ENCODE results near the gene RTN4R. TPM values are rescaled to one million over a fixed set of nuclear protein-coding genes. Genes with fewer than 3 reads are reported as not detected.
A peak's percentile ranks its signal among the peaks of the same experiment; 100 is the strongest.

RTN4R gene
- total RNA-seq, 2 experiments from 2014 or later = 2.6 to 3.1 TPM

DNA sequence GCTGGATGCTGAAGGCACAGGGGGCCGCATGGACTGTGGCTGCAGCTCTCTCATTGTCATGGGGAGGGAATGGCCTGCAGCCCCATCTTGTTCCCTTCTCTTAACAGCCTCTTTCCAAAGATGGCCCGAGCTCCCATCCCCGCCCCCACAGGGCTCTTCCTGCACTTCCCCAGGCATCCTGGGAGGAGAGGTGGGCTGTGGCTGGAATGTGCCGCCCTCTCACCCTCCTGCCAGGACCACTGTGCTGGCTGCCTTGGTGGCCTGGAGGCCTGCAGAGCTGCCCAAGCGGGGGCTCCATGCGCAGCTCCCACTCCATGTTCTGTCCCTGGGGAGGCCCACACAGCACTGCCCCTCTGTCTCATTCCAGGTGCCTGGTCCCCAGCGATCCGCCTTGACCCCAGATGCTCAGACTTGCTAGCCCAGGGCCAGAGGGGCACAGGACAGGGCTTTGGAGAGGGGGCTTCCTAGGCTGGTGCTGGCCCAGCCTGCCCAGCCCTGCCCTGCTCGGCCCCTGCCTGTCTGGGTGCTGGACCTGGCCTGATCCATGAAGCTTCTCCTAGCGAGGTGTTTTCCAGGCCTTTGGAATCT is 56.6 kb downstream of the RTN4R start:
- no peak overlapping the region for H3K27ac Mint-ChIP-seq
- no peak for DNase-seq
- H3K27me3 Mint-ChIP-seq = no peaks in the 10 kb centered on the region
- H3K36me3 Mint-ChIP-seq = no peaks in the 10 kb centered on the region
- H3K4me3 Mint-ChIP-seq = no peak overlapping the region
- H3K4me1 Mint-ChIP-seq (ENCODE audit: low read depth) = peaks cover 19% of the 10 kb centered on the region
- no peaks in the 10 kb centered on the region for H3K9me3 Mint-ChIP-seq
- intact Hi-C loops (cut with micrococcal nuclease) = no loop called here
- POLR2A ChIA-PET = no interaction called here
- CTCF ChIA-PET = no interaction called here

DNA sequence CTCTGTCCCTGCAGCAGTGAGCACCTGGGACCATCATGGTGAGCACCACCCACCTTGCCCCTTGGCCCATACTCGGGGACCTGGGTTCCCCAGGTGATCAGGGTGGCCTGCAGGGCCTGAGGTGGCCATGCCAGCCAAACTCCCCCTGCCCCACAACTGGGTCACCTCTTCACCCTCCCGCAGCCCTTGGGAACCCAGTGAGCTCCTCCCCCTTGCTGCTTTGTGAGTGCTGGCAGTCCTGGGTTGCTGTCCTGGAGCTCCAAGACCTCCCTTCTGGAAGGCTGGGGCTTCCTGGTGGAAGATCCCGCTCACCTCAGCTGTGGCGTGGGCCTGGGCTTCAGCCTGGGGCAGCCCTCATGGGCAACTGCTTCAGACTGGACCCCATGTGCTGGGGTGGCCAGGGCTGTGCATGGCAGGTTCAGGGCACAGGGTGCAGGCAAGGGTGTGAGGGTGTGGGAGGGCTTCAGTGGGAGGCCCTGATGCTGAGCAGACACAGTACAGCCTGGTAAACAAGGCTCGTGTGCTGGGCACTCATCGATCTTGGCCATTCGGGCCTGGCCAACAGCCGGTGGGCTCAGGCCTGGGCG is 57.6 kb downstream of the RTN4R start:
- Mint-ChIP-seq H3K4me1 (ENCODE audit: low read depth) (peaks cover 27% of the 10 kb centered on the region), H3K27me3 (no peaks in the 10 kb centered on the region), H3K4me3 (no peak overlapping the region), H3K9me3 (no peaks in the 10 kb centered on the region), H3K27ac (no peak overlapping the region), H3K36me3 (no peaks in the 10 kb centered on the region)
- CTCF ChIA-PET = no interaction called here
- POLR2A ChIA-PET = no interaction called here
- intact Hi-C loops (cut with micrococcal nuclease) = no loop called here
- no peak for DNase-seq

DNA sequence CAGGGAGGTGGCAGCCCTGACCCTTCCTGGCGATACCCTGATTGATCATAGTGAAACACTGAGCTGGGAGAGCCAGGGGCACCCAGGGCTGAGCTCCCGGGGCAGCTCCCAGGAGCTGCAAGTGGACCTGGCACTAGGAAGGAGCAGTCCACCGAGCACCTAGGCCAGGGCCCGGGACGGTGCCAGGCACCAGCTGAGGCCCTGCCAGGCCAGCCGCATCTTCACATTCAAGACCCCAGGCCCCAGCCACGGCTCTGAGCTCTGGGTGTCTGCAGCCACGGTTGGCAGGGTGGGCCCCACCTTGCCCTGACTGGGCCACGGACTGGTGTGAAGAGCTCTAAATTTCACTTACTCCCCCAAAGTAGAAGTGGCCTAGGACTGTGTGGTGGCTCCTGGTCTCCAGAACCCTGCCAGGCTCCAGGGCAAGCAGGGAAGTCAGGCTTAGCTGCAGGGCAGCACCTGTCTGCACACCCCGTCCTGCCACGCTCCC is 58.3 kb downstream of the RTN4R start:
- Mint-ChIP-seq H3K27me3 (no peaks in the 10 kb centered on the region), H3K4me1 (ENCODE audit: low read depth) (peaks cover 28% of the 10 kb centered on the region), H3K27ac (no peak overlapping the region), H3K4me3 (no peak overlapping the region), H3K36me3 (no peaks in the 10 kb centered on the region), H3K9me3 (no peaks in the 10 kb centered on the region)
- intact Hi-C loops (cut with micrococcal nuclease) = loop anchor here (10.0 kb wide), 1 partner anchor 55 kb away; the partner anchor contains the start of gene RTN4R
- no peak for DNase-seq
- CTCF ChIA-PET = no interaction called here
- POLR2A ChIA-PET = no interaction called here

DNA sequence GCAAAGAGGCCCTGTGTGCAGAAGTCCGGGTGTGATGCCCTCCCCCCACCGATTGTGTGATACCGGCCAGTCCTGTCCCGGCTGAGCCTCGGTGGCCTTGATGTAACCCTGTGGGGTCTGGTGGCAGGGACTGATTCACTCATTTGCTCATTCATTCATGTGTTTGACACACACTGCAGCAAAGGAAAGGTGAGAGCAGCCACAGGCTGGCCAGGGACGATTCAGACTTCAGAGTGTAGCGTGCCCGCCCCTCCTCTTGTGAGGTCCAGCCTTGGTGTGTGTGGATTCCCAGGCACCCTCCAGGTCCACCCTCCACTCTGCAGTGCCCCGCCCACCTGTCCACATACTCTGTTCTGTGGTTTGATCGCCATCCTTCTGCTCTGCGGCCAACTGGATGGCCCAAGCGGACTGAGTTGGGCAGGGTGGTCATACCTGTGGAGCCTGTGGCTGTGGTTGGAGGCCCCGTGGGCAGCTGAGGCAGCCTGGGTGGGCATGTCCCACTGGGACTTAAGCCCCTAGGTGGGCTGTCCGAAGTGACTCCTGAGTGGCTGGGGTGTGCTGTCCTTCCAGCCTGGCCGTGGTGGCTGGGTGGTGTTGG is 59.3 kb downstream of the RTN4R start:
- Mint-ChIP-seq H3K36me3 (no peaks in the 10 kb centered on the region), H3K27ac (no peak overlapping the region), H3K27me3 (no peaks in the 10 kb centered on the region), H3K9me3 (no peaks in the 10 kb centered on the region), H3K4me1 (ENCODE audit: low read depth) (peaks cover 28% of the 10 kb centered on the region), H3K4me3 (no peak overlapping the region)
- no peak for DNase-seq
- POLR2A ChIA-PET = no interaction called here
- intact Hi-C loops (cut with micrococcal nuclease) = loop anchor here (10.0 kb wide), 1 partner anchor 56 kb away; the partner anchor contains the start of gene RTN4R
- CTCF ChIA-PET = no interaction called here

DNA sequence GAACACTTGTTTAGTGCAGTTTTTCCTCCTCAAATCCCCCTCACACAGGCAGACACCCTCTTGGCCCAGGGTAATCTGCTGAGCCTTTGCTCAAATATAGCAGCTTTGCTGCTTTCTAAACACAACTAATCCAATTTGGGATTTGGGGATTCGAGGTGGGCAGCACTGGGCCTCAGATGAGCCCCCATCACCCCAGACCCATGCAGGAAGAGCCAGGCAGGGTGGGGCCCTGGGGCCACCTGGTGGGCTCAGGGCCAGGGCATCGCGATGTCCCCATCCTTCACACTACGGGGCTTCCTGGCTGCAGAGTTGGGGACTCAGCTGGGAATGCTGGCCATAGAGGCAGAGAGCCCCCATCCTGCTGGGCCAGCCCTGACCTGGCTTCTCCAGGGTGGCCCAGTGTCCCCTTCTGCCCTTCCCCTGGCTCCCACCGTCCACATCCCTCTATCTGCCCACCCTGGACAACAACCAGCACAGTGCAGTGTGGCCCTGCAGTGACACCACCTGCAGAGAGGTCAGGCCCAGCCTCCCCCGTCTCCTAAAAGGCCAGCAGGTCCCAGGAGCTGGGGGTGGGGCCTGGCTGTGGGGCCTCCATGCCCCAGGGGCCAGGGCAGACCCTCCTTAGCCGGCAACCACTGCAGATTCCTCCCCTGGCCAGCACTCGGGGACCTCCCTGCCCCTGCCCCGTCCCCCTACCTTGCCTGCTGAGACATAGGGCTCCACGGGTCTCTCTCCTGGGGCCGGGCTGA is 60.7 kb downstream of the RTN4R start:
- no peaks in the 10 kb centered on the region for H3K9me3 Mint-ChIP-seq
- peaks cover 26% of the 10 kb centered on the region for H3K4me1 Mint-ChIP-seq (ENCODE audit: low read depth)
- no peaks in the 10 kb centered on the region for H3K36me3 Mint-ChIP-seq
- H3K27ac Mint-ChIP-seq = peak overlapping the region; percentile 46
- no peaks in the 10 kb centered on the region for H3K27me3 Mint-ChIP-seq
- H3K4me3 Mint-ChIP-seq = peak overlapping the region; percentile 89
- DNase-seq = no peak
- intact Hi-C loops (cut with micrococcal nuclease) = loop anchor here (10.0 kb wide), 1 partner anchor 57 kb away; the partner anchor contains the start of gene RTN4R
- ChIA-PET POLR2A (no interaction called here), CTCF (no interaction called here)

DNA sequence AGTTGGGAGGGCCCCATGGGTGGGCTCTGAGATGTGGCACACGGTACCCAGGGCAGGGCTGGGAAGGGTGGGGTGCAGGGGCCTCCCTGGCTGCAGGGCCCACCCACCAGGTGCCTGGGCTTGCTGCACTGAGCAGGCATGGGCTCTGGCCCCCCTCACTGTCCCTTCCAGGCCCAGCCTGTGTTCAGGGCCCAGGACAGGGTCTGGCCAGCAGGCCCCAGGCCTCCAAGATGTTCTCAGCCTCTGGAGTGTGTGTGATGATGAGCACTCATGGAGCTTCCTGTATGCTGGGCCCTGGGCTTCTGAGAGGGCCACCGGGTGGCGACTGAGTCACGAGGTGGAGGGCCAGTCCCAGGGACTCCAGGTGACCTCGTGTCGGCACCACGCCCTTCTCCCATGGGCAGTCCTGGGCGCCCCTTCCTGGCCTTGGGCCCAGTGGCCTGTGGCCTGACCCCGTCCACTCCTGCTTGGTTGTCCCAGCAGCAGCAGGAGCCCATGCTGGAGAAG is 61.4 kb downstream of the RTN4R start:
- DNase-seq = peak; percentile 45
- Mint-ChIP-seq H3K36me3 (no peaks in the 10 kb centered on the region), H3K27ac (peak overlapping the region; percentile 81), H3K9me3 (no peaks in the 10 kb centered on the region), H3K27me3 (no peaks in the 10 kb centered on the region), H3K4me3 (peak overlapping the region; percentile 89), H3K4me1 (ENCODE audit: low read depth) (peaks cover 25% of the 10 kb centered on the region)
- intact Hi-C loops (cut with micrococcal nuclease) = loop anchor here (10.0 kb wide), 1 partner anchor 58 kb away; the partner anchor contains the start of gene RTN4R
- ChIA-PET POLR2A (no interaction called here), CTCF (no interaction called here)

DNA sequence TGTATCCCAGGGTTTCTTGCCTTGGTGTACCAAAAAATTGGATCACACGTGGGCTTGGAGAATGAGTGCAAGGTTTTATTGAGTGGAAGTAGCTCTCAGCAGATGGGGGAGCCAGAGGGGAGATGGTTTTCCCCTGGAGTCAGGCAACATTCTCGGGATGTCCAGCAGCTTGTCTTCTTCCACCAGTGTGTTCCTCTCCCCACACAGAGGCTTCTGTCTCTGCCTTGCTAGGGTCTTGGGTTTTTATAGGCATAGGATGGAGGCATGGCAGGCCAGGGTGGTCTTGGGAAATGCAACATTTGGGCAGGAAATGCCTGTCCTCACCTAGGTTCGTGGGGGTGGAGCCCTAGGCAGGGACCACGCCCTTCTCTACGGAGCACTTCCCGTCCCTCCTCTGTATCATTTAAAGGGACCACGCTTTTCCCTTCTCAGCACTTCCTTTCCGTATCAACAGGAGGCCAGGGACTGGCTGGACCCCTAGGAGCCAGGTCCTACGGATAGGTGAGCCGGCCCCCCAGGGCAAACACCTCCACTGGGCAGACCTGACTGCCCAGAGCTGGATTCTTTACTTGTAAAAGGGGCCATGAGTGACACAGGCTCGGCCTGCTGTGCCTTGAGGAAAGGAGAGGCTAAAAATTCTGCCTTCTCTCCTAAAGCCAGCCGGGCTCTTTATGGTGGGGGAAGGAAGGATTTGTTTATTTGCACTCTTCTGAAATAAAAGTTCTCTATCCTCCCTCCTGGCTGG is 62.0 kb downstream of the RTN4R start:
- CTCF ChIA-PET = no interaction called here
- POLR2A ChIA-PET = no interaction called here
- Mint-ChIP-seq H3K27ac (peak overlapping the region; percentile 81), H3K4me3 (peak overlapping the region; percentile 89), H3K9me3 (no peaks in the 10 kb centered on the region), H3K36me3 (no peaks in the 10 kb centered on the region), H3K27me3 (no peaks in the 10 kb centered on the region), H3K4me1 (ENCODE audit: low read depth) (peaks cover 25% of the 10 kb centered on the region)
- DNase-seq = peak; percentile 80
- intact Hi-C loops (cut with micrococcal nuclease) = loop anchor here (10.0 kb wide), 1 partner anchor 59 kb away; the partner anchor contains the start of gene RTN4R

DNA sequence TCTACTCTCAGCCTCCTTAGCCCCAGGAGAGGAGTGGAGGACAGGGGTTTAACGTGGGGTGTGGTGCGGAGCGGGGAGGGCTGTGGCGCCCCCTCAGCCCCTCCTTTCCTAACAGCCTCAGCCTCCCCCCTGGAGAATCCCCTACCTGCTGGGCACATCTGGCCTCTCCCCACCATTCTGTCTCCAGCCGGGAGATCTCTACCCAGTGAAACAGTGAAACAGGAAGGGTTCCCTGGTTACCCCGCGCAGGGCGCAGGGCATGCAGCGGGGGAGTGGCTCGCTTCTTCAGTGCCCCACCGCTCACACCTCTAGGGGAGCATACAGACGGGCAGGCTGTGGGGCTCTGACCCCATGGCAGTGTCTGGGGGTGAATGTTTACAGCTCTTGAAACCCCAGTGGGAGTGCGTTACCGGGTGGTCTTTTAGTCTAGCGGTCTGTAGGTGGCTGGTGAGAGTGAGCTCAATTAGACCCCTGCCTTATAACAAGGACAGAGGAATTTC is 62.6 kb downstream of the RTN4R start:
- ChIA-PET POLR2A (no interaction called here), CTCF (no interaction called here)
- intact Hi-C loops (cut with micrococcal nuclease) = loop anchor here (10.0 kb wide), 1 partner anchor 59 kb away; the partner anchor contains the start of gene RTN4R
- Mint-ChIP-seq H3K36me3 (no peaks in the 10 kb centered on the region), H3K27ac (peak overlapping the region; percentile 81), H3K4me3 (peak overlapping the region; percentile 89), H3K4me1 (ENCODE audit: low read depth) (peaks cover 25% of the 10 kb centered on the region), H3K9me3 (no peaks in the 10 kb centered on the region), H3K27me3 (no peaks in the 10 kb centered on the region)
- no peak for DNase-seq

DNA sequence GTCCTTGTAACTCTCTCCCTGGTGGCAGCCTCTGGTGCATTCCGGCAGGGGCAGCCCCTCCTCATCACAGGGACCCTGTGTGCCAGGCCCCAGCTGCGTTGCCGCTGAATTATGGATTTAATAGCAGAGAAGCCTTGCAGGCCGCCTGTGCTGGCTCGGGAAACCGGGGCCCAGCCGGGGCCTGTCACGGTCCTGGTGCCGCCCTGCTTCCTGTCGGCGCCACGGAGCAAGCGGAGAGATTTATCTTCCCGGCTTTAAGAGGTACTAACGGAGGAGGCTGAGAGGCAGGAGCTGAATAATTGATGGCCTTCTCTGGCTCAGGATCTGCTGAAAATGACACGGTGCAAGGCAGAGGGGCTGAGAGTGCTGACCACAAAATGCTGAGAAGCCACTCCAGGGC is 63.3 kb downstream of the RTN4R start:
- Mint-ChIP-seq H3K27me3 (no peaks in the 10 kb centered on the region), H3K4me3 (no peak overlapping the region), H3K4me1 (ENCODE audit: low read depth) (peaks cover 25% of the 10 kb centered on the region), H3K27ac (no peak overlapping the region), H3K36me3 (no peaks in the 10 kb centered on the region), H3K9me3 (no peaks in the 10 kb centered on the region)
- CTCF ChIA-PET = no interaction called here
- intact Hi-C loops (cut with micrococcal nuclease) = loop anchor here (10.0 kb wide), 1 partner anchor 60 kb away; the partner anchor contains the start of gene RTN4R
- DNase-seq = no peak
- POLR2A ChIA-PET = no interaction called here

DNA sequence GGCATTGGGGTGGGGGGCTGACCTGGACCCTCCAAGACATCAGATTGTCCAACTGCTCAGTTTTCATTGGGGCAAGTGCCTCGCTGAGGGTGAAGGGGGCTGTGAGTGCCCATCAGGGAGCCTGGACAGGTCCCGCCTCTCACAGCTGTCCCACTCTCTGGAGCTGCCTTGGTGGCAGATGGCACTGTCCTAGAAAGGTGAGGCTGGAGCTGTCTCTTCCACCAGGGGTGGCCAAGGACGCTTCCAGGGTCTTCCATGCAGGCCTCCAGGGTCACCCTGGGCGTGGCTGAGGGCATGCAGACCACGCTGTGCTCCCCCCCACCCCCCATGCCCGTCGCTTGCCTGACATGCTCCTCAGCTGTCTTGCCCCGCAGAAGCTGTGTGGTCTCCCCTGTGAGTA is 63.8 kb downstream of the RTN4R start:
- no peak overlapping the region for H3K4me3 Mint-ChIP-seq
- intact Hi-C loops (cut with micrococcal nuclease) = loop anchor here (10.0 kb wide), 1 partner anchor 60 kb away; the partner anchor contains the start of gene RTN4R

DNA sequence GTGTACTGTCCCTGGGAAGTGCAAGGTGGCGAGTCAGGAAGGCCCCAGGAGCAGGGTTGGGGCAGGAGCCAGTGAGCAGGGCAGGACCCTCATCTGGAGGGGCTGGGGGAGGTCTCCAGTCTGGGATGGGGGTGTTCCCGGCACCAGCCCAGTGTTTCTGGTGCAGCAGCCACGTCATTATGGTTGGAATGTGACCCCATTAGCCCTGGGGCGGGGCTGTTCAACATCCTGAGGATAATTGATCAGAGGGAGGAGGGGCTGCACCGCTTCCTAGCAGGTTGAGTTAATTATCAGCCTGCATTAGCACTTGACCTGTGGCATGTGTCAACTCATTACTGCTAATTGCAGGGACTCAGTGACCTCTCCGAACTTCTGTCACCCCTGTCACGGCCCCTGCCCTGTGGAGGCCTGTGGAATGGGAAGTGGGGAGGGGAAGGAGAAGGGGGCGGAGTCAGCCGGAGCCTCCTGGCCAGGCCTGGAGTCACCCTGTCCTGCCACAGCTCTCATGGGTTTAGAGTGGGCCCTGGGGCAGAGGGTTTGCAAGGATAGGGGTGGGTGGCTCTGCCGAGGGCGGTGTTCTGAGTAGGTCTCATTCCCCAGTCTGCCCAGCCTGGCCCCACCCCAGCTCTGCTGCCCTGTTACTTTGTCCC is 64.4 kb downstream of the RTN4R start:
- H3K4me3 Mint-ChIP-seq = no peak overlapping the region
- H3K9me3 Mint-ChIP-seq = no peaks in the 10 kb centered on the region
- H3K27me3 Mint-ChIP-seq = no peaks in the 10 kb centered on the region
- H3K36me3 Mint-ChIP-seq = no peaks in the 10 kb centered on the region
- CTCF ChIA-PET = no interaction called here
- peaks cover 25% of the 10 kb centered on the region for H3K4me1 Mint-ChIP-seq (ENCODE audit: low read depth)
- POLR2A ChIA-PET = no interaction called here
- H3K27ac Mint-ChIP-seq = no peak overlapping the region
- no peak for DNase-seq
- intact Hi-C loops (cut with micrococcal nuclease) = loop anchor here (10.0 kb wide), 1 partner anchor 61 kb away; the partner anchor contains the start of gene RTN4R

More for the DNA sequence above, 63.8 kb downstream of the RTN4R start:
- H3K27me3 Mint-ChIP-seq = no peaks in the 10 kb centered on the region
- POLR2A ChIA-PET = no interaction called here
- H3K36me3 Mint-ChIP-seq = no peaks in the 10 kb centered on the region
- CTCF ChIA-PET = no interaction called here
- no peak for DNase-seq
- H3K27ac Mint-ChIP-seq = no peak overlapping the region
- H3K4me1 Mint-ChIP-seq (ENCODE audit: low read depth) = peaks cover 25% of the 10 kb centered on the region
- H3K9me3 Mint-ChIP-seq = no peaks in the 10 kb centered on the region
